Stimulated activated CD4-positive, alpha-beta T cell treated with anti-CD3 and anti-CD28 coated beads, Interleukin-12 subunit alpha, Interleukin-12 subunit beta, amount 100 ng/mL, for 48 hours (primary cell): ENCODE data around the gene CCDC74B.
"Not testable (repeated sequence)": the region's sequence is repeated elsewhere in the genome, so short reads cannot be mapped to it uniquely, and the experiment has no call there.

ENCODE experiments used
- DNase-seq, 3 donors: peaks; one replicate each; pipeline ENCODE4 v3.0.0-alpha.2; 2020; ENCODE audit warnings: low read depth in 2 of 3, low spot score in 1 of 3

CCDC74B gene

DNA sequence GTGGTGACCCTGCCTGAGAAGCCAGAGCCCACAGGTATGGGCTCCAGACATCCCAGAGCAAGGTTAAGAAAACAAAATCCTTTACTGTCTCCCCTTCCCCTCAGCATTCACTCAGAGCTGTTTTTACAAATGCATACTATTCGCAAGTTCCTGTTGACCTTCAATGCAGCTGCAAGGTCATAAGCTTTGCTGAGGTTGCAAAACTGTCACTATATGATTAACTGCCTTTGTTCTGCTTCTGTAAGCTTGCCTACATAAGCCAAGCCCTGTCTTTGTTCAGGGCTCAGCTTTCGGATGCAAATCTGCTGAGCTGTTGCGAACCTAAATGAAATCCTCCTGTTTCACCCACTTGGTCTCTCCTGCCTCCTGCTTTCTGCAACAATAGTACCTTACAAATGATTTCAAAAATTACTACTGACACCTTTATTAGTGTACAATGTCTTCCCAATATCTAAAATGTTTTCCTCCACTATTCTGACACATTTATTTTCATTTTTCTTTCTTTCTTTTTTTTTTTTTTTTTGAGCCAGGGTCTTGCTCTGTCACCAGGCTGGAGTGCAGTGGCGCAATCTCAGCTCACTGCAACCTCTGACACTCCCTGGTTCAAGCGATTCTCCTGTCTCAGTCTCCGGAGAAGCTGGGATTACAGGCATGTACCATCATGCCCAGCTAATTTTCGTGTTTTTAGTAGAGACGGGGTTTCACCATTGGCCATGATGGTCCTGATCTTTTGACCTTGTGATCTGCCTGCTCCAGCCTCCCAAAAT lies 42.1 kb downstream of the CCDC74B start:
- DNase-seq: not testable (repeated sequence)
